Measurements from ENCODE around the gene MKNK2.

The MKNK2 gene

DNA sequence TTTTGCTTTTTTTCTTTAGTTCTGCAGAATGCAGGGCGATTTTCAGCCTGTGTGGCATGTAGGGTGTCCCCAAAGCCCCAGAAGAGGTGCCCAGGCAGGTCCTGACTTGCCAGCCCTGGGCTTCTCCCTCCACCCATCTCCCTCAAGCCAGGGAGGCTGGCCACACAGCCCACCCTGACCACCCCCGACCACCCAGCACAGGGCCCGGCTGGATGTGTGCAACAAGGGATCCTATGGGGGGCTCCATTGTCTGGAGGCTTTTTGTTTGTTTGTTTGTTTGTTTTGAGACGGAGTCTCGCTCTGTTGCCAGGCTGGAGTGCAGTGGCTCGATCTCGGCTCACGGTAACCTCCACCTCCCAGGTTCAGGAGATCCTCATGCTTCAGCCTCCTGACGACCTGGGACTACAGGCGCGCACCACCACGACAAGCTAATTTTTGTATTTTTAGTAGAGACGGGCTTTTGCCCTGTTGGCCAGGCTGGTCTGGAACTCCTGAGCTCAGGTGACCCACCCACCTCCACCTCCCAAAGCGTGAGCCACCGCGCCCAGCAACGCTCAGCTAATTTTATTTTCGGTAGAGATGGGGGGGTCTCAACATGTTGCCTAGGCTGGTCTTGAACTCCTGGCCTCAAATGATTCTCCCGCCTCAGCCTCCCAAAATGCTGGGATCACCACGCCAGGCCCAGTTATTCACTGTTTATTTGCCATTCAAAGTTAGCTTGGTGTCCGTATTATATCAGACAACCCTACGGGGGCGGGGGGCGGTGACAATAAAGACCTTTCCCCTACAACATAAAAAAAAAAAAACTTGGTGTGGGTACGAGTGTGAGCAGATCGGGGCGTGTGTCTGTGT is 7.8 kb upstream of the MKNK2 start:
- DNase-seq (ENCODE audit: low read depth, low spot score) = no peak

- DNase-seq (ENCODE audit: low read depth, low spot score) = no peak
These were observed 6.7 kb upstream of the MKNK2 start for GRCh38 chr19:2057484-2058469.

DNA sequence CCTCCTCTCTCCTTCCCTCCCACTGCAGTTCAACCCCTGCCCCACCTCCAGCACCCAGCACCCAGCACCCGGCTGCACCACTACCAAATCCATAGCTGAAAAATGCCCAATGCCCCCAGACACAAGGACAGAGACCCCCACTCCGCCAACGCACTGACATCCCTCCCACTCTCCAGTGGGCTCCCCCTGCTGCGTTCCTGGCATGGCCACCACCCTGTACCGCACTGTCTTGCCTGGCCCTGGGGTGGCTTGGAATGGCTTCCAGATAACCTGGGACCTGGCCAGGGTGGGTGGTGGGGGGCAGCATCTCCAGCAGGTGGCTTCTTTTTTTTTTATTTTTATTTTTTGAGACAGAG is 5.8 kb upstream of the MKNK2 start:
- no peak for DNase-seq (ENCODE audit: low read depth, low spot score)

DNA sequence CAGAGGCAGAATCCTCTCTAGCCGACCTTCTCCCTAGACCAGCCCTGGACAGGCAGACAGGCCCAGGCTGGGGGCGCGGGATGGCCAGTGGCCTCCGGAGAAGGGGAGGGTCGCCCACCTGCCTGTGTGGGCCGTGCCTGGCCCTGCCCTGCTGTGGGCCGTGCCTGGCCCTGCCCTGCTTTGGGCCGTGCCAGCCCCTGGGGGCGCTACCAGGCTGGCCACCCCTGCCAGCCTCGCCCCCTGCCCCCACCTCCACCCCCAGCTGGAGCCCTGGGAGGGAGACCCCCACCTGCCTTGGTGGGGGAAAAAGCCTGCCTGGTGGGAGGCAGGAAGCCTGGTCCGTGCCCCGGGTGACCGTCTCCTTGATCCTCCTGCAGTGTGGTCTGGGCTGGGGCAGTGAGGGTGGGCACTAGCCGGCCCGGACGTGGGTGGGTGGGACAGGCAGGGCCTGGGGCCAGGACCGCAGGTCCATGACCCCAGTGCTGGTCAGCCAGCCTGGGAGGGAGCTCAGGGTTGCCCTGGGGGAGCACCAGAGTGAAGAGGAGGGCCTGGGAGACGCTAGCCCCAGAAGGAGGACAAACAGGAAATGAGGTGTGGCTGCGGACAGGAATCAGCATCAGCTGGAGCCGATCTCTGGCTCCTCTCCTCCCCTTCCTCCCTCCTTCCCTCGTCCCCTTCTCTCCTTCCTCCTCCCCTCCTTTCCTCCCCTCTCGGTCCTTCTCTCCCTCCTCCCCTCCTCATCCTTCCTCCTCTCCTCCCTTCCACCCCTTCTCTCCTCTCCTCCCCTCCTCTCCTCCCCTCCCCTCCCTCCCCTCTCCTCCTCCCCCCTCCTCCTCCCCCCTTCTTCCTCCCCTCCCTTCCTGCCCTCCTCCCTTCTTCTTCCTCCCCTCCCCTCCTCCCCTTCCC is 5.1 kb upstream of the MKNK2 start:
- DNase-seq (ENCODE audit: low read depth, low spot score) = peak; percentile 53

GRCh38 chr19:2054763-2055162 is 3.7 kb upstream of the MKNK2 start:
- no peak for DNase-seq (ENCODE audit: low read depth, low spot score)

DNA sequence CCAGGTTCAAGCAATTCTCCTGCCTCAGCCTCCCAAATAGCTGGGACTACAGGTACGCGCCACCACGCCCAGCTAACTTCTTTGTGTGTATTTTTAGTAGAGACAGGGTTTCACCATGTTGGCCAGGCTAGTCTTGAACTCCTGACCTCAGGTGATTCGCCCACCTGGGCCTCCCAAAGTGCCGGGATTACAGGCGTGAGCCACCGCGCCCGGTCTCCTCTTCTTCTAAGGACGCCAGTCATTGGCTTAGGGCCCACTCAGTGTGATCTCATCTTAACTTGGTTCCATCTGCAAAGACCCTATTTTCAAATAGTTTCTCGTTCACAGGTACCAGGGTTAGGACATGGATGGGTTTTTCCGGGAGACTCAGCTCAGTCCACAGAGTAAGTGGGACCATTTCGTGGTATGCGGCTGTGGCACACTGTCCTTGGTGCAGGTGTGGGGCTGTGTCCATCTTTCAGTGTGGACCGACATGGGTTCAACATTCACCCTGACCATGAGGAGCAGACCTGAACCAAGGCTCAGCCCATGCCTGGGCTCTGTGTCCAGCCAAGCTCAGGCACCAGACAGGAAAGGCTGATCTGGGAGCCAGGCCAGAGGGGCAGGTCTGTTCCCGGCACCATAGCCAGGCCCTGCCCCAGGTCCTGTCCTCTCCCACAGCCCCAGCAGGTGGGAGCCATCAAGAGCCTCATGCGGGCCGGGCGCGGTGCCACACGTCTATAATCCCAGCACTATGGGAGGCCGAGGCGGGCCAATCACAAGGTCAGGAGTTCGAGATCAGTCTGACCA is 2.8 kb upstream of the MKNK2 start:
- DNase-seq (ENCODE audit: low read depth, low spot score) = no peak

DNA sequence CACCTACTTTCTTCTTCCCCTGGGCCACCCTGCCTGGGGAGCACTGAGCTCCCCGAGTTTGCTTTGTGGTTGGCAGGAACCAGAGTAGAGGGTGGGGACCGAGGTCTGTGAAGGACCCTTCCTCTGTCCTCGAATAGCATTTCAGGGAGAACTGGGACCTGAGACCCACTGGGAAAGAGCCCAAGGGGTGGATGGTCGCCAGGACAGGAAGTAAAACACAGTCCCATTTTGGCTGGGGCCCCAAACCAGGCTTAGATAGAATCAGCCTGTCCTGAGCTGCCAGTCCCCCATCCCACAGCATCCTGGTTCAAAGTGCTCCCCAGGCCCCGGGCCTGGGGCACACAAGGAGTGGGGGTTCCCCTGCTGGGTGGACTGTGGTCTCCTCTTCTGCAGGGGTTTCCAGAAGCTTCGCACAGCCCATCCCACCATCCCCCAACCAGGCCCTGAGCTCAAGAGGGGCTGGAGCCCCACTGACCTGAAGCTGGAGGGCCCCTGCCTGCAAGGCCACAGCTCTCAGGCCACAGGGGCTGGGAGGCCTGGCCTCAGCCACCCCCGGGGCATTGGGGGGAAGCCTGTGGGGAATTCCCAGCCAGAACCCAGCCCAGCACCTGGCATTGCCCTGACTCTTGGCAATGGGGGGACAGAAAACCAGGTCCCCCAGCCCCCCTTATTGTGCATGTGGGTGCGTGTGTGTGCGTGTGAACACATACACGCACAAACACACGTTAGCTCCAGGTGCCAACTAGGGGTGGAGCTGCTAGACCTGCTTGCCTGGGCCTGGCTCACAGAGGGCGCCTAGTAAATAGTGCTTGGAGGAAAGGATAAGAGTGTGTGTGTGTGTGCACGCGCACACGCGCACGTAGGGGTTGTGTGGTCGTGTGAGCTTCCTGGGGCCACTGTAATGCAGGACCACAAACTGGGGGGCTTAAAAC is 995 bp upstream of the MKNK2 start:
- DNase-seq (ENCODE audit: low read depth, low spot score) = no peak

DNA sequence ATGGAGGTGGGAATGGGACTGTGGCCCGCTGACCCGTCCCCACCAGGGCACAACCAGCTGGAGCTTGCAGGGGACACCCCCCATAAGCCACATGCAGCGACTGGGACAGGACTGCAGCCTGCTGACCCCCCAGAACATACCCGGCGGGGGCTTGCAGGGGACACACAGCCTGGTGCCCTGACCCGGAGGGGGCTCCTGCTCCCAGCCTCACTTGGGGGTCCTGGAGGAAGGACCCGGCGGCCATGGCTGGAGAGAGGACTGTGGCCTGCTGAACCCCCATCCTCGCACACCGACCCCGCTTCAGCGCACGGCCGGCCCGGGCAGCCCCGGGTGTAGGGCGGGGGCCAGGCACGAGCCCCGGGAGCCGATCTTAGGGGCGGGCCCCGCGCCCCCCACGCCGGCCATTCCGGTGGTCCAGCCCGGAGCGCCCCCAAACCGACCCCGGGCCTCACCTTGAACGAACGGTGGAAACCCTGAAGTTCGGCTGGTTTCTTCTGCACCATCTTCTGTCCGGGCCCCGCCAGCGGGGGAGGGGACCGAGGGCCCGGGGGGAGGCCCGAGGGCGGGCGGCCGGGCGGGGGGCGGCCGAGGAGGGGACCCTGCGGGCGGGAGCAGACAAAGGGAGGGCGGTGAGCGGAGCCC is 574 bp downstream of the MKNK2 start:
- no peak for DNase-seq (ENCODE audit: low read depth, low spot score)

GRCh38 chr19:2049741-2050348 is 1.2 kb downstream of the MKNK2 start:
- peak; percentile 76 for DNase-seq (ENCODE audit: low read depth, low spot score)

DNA sequence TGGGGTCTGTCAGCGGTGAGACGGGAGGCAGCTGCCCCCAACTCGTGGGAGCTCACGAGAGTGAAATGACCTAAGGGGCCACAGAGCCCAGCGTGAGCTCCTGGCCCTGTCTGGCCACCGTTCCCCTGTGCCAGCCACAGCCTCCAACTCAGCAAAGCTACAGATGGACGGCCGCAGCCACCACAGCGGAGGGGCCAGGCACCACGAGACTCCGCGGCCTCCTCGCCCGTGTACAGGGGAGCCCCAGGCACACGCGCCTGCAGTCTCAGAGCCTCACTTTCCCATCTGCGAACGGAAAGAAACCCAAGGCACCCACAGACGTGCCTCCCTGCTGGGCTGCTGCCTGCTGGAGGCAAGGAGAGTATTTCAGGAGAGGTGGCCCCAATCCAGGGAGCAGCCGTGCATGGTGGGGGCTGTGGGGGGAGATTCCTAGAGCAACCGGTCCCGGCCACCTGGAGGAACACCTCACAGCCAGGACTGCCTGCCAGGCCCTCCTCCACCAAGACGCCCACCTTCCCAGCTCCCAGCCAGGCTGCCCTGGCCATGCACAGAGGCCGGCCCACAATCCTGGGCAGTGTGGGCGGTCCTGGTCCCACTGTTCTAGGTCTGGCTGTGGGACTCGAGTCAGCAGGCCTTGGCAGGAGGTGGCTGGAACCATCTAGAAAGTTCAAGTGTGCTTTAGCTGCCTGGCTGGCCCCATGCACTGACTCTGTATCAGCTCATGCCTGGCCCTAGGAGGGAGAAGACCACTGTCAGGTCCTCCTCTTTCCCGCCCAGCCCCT is 1.9 kb downstream of the MKNK2 start:
- peak; percentile 66 for DNase-seq (ENCODE audit: low read depth, low spot score)

DNA sequence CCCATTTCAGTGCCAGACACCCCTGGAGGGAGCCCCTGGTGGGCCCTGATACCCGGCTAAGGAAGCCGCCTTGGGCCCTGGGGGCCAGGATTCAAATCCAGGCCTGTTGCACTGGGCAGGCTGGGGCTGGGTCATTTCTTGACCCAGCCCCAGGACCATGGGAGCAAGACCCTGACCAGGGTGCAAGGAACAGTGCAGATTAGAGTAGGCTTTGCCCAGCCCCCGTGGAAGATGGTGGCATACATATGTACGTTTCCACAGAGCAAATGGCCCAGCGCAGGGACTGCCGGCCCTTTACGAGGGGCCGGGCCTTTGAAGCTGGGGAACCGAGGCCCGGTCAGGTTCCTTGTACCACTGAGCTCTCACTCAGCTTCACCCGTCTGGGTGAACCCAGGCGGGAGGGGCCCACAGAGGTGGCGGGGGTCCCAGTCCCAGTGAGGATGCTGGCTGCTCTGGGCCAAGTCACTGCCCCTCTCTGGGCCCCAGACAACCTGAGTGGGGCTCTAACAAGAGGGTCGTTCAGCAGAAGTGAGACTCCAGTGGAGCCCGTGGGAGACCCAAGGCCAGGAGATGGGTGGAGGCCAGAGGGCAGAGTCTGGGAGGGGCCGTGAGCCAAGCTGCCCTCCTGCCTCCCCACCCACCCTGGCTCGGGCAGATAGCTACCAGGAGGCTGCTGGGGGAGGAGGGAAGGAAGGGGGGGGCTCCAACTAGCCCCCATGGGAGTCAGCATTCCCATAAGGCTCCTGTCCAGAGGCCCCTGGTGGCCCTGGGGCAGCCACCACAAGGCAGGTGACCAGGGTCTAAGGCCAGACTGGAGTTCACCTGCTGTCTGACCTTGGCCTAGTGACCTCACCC is 2.7 kb downstream of the MKNK2 start:
- DNase-seq (ENCODE audit: low read depth, low spot score) = no peak

DNA sequence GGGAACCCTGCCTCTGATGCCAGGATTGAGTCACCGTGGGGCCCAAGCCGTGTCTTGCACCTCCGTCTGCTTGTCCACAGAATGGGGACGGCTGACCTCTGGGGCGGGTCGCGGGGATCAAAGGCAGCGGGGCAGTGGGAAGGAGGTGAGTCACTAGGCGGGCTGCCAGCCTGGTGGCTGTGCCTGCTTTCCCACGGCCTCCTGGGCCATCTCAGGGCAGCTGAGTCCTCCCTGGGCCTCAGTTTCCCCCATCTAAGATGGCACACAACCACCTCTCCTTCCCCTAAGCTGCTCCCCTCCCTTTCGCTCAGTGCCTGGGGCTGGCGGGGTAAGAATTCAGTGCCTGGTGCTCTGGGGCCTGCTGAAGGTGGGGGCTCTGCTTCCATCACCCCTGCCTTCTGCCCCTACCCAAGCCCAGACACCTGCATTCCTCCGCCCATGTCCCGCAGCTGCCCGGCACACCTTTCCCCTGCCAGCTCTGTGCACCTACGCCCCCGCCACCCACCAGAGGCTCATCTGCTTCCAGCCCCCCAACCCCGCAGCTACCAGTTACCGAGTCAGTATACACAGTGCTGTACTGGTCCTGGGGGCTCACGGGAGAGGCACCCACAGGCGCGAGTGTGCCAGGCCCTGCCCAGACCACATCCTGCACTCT is 3.5 kb downstream of the MKNK2 start:
- peak; percentile 71 for DNase-seq (ENCODE audit: low read depth, low spot score)

DNA sequence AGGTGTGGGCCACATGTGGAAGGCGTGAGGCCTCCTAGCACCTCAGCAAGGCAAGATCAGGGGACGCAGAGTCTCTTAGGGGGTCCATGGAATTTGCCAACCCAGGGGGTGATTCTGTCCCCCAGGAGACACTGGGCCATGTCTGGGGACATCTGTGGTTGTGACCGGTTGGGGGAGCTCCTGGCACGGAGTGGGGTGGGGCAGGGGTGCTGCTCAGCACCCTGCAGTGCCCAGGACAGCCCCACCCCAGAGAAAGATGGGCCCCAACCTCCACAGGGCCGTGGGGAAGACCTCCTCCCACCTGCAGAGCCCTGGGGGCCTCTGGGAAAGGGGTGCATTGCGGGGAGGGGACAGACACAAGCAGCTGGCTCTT is 4.0 kb downstream of the MKNK2 start:
- DNase-seq (ENCODE audit: low read depth, low spot score) = no peak

- no peak for DNase-seq (ENCODE audit: low read depth, low spot score)
These were observed 4.8 kb downstream of the MKNK2 start for GRCh38 chr19:2046046-2046907.

- DNase-seq (ENCODE audit: low read depth, low spot score) = no peak
These were observed 5.5 kb downstream of the MKNK2 start for GRCh38 chr19:2045501-2046045.
